ENCODE results near the gene SLC2A13.
"Not testable (repeated sequence)": the region's sequence is repeated elsewhere in the genome, so short reads cannot be mapped to it uniquely, and the experiment has no call there.

SLC2A13 gene

DNA sequence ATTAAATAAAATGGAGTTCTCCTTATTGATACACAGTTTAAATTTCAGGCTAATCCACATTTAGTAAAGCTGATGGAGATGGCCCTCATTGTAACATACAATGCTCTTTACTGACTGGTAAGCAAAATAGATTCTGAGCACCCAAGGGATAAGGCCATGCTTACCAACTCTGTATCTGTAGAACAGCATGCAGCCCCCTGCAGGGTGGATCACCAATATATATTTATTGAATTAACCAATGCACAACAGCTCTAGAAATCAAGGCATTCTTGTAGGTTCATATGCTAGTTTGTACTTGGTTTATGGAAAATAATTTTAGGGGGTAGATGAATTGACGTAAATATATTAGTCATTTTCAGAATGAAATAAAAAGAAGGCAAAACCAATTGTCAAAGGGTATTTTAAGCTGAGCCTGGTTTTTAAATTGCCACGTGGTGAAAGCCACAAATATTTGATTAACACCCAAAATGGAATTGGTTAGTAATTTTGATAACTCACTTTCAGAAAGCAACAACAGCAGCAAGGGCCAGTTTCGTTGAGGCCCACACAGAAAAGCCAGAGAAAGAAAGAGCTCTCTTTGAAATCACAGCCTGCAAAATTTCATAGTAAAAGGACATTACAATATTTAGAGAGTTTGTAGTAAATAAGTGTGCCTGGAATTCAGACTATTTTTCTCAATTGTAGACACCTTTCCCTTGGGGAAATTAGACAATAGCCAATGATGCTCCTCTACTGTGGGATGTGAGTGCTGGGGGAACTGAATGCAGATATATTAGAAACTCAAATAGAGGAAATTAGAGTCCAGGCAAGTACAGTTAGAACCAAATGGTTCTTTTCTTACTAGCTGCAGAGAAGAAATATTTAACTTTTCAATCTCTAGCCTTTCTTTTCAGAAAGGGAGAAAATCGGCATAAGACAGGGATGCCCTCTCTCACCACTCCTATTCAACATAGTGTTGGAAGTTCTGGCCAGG lies 270.1 kb downstream of the SLC2A13 start:
- Histone ChIP-seq H3K9ac (ENCODE audit: low read depth, low read length) (no peak overlapping the region), H3K4me3 (ENCODE audit: low read depth, low read length) (no peak overlapping the region), H3K9me3 (ENCODE audit: control insufficient read depth, insufficient read depth, low read length) (no peaks in the 10 kb centered on the region), H3K27me3 (ENCODE audit: control insufficient read depth, insufficient read depth, low read length) (no peaks in the 10 kb centered on the region), H3K27ac (ENCODE audit: low read depth, low read length) (no peak overlapping the region), H3K36me3 (ENCODE audit: control insufficient read depth, insufficient read depth, low read length) (no peaks in the 10 kb centered on the region), H3K4me1 (ENCODE audit: control insufficient read depth, insufficient read depth, low read length) (no peaks in the 10 kb centered on the region)

DNA sequence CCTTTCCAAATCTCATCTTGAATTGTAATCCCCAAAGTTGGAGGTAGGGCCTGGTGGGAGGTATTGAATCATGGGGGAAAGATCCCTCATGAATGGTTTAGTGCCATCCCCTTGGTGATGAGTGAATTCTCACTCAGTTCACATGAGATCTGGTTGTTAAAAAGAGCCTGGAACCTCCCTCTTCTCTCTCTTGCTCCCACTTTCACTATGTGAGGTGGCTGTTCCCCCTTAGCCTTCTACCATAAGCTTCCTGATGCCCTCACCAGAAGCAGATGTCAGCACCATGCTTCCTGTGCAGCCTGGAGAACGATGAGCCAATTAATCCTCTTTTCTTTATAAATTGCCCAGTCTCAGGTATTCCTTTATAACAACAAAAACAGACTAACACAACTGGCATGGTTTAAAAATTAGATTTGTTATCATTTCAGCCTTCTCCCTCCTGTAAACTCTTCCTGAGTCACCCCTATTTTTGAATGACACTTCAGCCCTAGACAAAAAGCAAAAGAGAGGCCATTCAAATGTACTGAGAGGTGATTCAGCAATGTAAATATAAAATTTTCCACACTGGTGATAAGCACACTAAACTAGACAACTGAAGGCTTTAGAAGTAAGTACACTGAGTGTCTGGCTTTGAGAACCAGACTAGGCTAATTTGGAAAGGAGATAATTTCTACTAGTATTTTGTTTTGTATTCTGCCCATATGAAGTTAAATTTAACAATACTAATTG lies 274.1 kb downstream of the SLC2A13 start:
- Histone ChIP-seq H3K4me3 (ENCODE audit: low read depth, low read length) (no peak overlapping the region), H3K4me1 (ENCODE audit: control insufficient read depth, insufficient read depth, low read length) (no peaks in the 10 kb centered on the region), H3K27ac (ENCODE audit: low read depth, low read length) (no peak overlapping the region), H3K9me3 (ENCODE audit: control insufficient read depth, insufficient read depth, low read length) (no peaks in the 10 kb centered on the region), H3K9ac (ENCODE audit: low read depth, low read length) (no peak overlapping the region), H3K27me3 (ENCODE audit: control insufficient read depth, insufficient read depth, low read length) (no peaks in the 10 kb centered on the region), H3K36me3 (ENCODE audit: control insufficient read depth, insufficient read depth, low read length) (no peaks in the 10 kb centered on the region)

- Histone ChIP-seq H3K4me3 (ENCODE audit: low read depth, low read length) (no peak overlapping the region), H3K27me3 (ENCODE audit: control insufficient read depth, insufficient read depth, low read length) (no peaks in the 10 kb centered on the region), H3K9me3 (ENCODE audit: control insufficient read depth, insufficient read depth, low read length) (no peaks in the 10 kb centered on the region)
Measured at GRCh38 chr12:39830852-39831520, 274.9 kb downstream of the SLC2A13 start.

DNA sequence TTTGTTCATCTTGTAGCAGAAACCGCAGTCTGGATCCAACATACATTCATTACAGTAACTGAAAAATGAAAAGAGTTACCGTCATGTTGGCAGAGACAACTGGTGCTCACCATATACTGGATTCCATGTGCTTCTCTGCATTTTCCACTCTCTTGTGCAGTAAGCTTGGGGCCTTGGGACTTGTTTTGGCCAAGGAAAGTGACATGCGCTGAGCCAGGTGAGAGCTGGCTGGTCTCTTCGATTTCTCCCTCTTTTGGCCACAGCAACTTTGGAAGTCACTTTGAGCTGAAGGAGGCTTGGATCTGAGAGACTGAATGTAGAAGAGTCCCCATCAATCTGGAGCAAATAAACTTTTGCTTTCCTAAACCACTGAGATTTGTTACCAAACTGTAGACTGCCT lies 275.7 kb downstream of the SLC2A13 start:
- Histone ChIP-seq H3K9me3 (ENCODE audit: control insufficient read depth, insufficient read depth, low read length) (no peaks in the 10 kb centered on the region), H3K27me3 (ENCODE audit: control insufficient read depth, insufficient read depth, low read length) (no peaks in the 10 kb centered on the region), H3K4me1 (ENCODE audit: control insufficient read depth, insufficient read depth, low read length) (no peaks in the 10 kb centered on the region), H3K36me3 (ENCODE audit: control insufficient read depth, insufficient read depth, low read length) (no peaks in the 10 kb centered on the region), H3K4me3 (ENCODE audit: low read depth, low read length) (no peak overlapping the region), H3K27ac (ENCODE audit: low read depth, low read length) (no peak overlapping the region), H3K9ac (ENCODE audit: low read depth, low read length) (no peak overlapping the region)

More at GRCh38 chr12:39830852-39831520, 274.9 kb downstream of the SLC2A13 start:
- H3K4me1 ChIP-seq (ENCODE audit: control insufficient read depth, insufficient read depth, low read length): no peaks in the 10 kb centered on the region
- H3K9ac ChIP-seq (ENCODE audit: low read depth, low read length): no peak overlapping the region
- H3K36me3 ChIP-seq (ENCODE audit: control insufficient read depth, insufficient read depth, low read length): no peaks in the 10 kb centered on the region
- H3K27ac ChIP-seq (ENCODE audit: low read depth, low read length): no peak overlapping the region

DNA sequence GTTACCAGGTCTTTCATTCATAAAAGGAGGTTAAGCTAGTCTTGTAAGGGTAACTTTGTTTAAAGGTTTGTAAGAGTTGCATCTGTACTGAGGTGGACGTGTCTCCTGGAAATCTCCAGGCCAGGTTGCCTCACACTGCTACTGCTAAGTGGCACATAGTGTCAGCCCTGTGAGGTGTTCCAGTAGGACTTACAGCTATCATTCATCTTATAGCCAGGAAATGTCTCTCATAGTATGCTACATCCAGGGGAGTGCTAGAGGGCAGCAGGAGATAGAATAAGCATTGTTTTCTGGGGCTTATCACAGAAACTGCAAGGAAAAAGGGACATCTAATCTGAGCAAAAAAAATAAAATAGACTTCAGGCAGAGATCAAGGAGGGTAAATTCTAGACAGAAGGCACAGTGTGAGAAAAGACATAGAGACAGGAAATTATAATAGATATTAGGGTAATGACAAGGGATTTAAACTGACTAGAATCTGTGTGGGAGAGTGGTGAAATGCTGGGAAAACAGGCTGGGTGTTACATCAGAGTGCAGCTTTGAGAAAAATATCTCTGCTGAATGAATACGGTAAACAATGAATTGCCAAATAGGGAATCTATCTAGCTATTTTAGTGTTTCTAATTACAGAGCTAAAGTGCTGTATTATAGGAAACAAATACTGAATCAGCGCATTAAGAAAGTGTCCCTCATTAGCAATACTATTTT lies 281.2 kb downstream of the SLC2A13 start:
- H3K4me1 ChIP-seq (ENCODE audit: control insufficient read depth, insufficient read depth, low read length): no peaks in the 10 kb centered on the region

GRCh38 chr12:39816671-39817185 lies 289.2 kb downstream of the SLC2A13 start:
- no peak overlapping the region for H3K4me3 ChIP-seq (ENCODE audit: low read depth, low read length)
- H3K9me3 ChIP-seq (ENCODE audit: control insufficient read depth, insufficient read depth, low read length): no peaks in the 10 kb centered on the region
- H3K36me3 ChIP-seq (ENCODE audit: control insufficient read depth, insufficient read depth, low read length): no peaks in the 10 kb centered on the region
- no peak overlapping the region for H3K9ac ChIP-seq (ENCODE audit: low read depth, low read length)
- no peaks in the 10 kb centered on the region for H3K27me3 ChIP-seq (ENCODE audit: control insufficient read depth, insufficient read depth, low read length)
- no peak overlapping the region for H3K27ac ChIP-seq (ENCODE audit: low read depth, low read length)
- no peaks in the 10 kb centered on the region for H3K4me1 ChIP-seq (ENCODE audit: control insufficient read depth, insufficient read depth, low read length)

More for the DNA sequence above, 281.2 kb downstream of the SLC2A13 start:
- Histone ChIP-seq H3K27me3 (ENCODE audit: control insufficient read depth, insufficient read depth, low read length) (no peaks in the 10 kb centered on the region), H3K9me3 (ENCODE audit: control insufficient read depth, insufficient read depth, low read length) (no peaks in the 10 kb centered on the region), H3K9ac (ENCODE audit: low read depth, low read length) (no peak overlapping the region), H3K36me3 (ENCODE audit: control insufficient read depth, insufficient read depth, low read length) (no peaks in the 10 kb centered on the region), H3K27ac (ENCODE audit: low read depth, low read length) (no peak overlapping the region), H3K4me3 (ENCODE audit: low read depth, low read length) (no peak overlapping the region)

- Histone ChIP-seq H3K4me3 (ENCODE audit: low read depth, low read length) (no peak overlapping the region), H3K4me1 (ENCODE audit: control insufficient read depth, insufficient read depth, low read length) (no peaks in the 10 kb centered on the region), H3K27ac (ENCODE audit: low read depth, low read length) (no peak overlapping the region), H3K9me3 (ENCODE audit: control insufficient read depth, insufficient read depth, low read length) (no peaks in the 10 kb centered on the region), H3K36me3 (ENCODE audit: control insufficient read depth, insufficient read depth, low read length) (no peaks in the 10 kb centered on the region), H3K9ac (ENCODE audit: low read depth, low read length) (no peak overlapping the region), H3K27me3 (ENCODE audit: control insufficient read depth, insufficient read depth, low read length) (no peaks in the 10 kb centered on the region)
Measured at GRCh38 chr12:39815746-39816145, 290.1 kb downstream of the SLC2A13 start.

DNA sequence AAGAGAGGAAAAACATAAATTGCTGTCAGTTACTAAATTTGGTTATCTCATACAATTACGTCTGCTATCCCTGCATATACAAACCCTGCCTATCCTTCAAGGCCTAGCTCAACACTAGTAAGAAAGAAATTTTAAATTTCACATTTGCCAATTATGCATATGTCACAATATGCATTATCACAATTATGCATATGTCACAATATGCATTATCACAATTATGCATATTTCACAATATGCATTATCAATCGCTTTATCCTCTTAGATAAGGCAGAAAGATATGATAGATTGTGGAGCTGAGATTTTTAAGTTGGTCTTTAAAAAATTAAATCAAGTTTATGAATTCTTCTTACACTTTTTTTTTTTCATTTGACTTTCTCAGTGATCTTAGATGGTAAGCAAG lies 291.3 kb downstream of the SLC2A13 start:
- Histone ChIP-seq H3K36me3 (ENCODE audit: control insufficient read depth, insufficient read depth, low read length) (no peaks in the 10 kb centered on the region), H3K27me3 (ENCODE audit: control insufficient read depth, insufficient read depth, low read length) (no peaks in the 10 kb centered on the region), H3K4me3 (ENCODE audit: low read depth, low read length) (no peak overlapping the region), H3K9me3 (ENCODE audit: control insufficient read depth, insufficient read depth, low read length) (no peaks in the 10 kb centered on the region; the same call in 1 of the 2 replicates), H3K9ac (ENCODE audit: low read depth, low read length) (no peak overlapping the region), H3K4me1 (ENCODE audit: control insufficient read depth, insufficient read depth, low read length) (no peaks in the 10 kb centered on the region), H3K27ac (ENCODE audit: low read depth, low read length) (no peak overlapping the region)

GRCh38 chr12:39813776-39814175 lies 292.1 kb downstream of the SLC2A13 start:
- Histone ChIP-seq H3K9me3 (ENCODE audit: control insufficient read depth, insufficient read depth, low read length) (no peaks in the 10 kb centered on the region; the same call in 1 of the 2 replicates), H3K9ac (ENCODE audit: low read depth, low read length) (no peak overlapping the region), H3K4me3 (ENCODE audit: low read depth, low read length) (no peak overlapping the region), H3K27ac (ENCODE audit: low read depth, low read length) (no peak overlapping the region), H3K4me1 (ENCODE audit: control insufficient read depth, insufficient read depth, low read length) (no peaks in the 10 kb centered on the region), H3K36me3 (ENCODE audit: control insufficient read depth, insufficient read depth, low read length) (no peaks in the 10 kb centered on the region), H3K27me3 (ENCODE audit: control insufficient read depth, insufficient read depth, low read length) (no peaks in the 10 kb centered on the region)

DNA sequence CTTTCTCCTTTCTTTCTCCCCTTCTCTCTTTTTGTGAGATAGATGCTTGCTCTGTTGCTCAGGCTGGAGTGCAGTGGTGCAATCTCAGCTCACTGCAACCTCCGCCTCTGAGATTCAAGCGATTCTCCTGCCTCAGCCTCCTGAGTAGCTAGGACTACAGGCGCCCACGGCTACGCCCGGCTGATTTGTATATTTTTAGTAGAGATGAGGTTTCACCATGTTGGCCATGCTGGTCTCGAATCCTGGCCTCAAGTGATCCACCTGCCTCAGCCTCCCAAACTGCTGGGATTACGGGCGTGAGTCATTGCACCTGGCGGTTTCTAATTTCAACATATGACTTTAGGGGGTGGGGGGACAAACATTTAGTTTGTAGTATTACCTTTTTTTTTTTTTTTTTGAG lies 293.4 kb downstream of the SLC2A13 start:
- H3K27me3 ChIP-seq (ENCODE audit: control insufficient read depth, insufficient read depth, low read length); H3K4me1 ChIP-seq (ENCODE audit: control insufficient read depth, insufficient read depth, low read length): not testable (repeated sequence)

More for the DNA sequence above, 293.4 kb downstream of the SLC2A13 start:
- H3K4me3 ChIP-seq (ENCODE audit: low read depth, low read length); H3K36me3 ChIP-seq (ENCODE audit: control insufficient read depth, insufficient read depth, low read length); H3K9me3 ChIP-seq (ENCODE audit: control insufficient read depth, insufficient read depth, low read length); H3K27ac ChIP-seq (ENCODE audit: low read depth, low read length); H3K9ac ChIP-seq (ENCODE audit: low read depth, low read length): not testable (repeated sequence)
